K562 (cell line): ENCODE measurements around the gene LAGE3. TPM values are rescaled to one million over a fixed set of nuclear protein-coding genes. Genes with fewer than 3 reads are reported as not detected.
A peak's percentile ranks its signal among the peaks of the same experiment; 100 is the strongest.

Source experiments
- ATF2 ChIP-seq: sonication (generic); formaldehyde crosslinking; IDR thresholded peaks from 2 replicates; pipeline ENCODE4 v1.8.1; 2022; ENCODE audit warnings: missing genetic modification reagents
- ATF7 ChIP-seq: fragments of 450-650 bp; IDR thresholded peaks from 2 replicates; pipeline ENCODE4 v1.7.1; 2014; ENCODE audit warnings: mild to moderate bottlenecking, moderate library complexity
- CBFA2T2 ChIP-seq: fragments of 450-650 bp; conservative IDR thresholded peaks from 2 replicates; pipeline ENCODE4 v1.6.1; 2017; ENCODE audit warnings: mild to moderate bottlenecking
- ELK1 ChIP-seq: sonication (generic); formaldehyde crosslinking; IDR thresholded peaks from 2 replicates; pipeline ENCODE4 v1.8.1; 2022; ENCODE audit warnings: missing genetic modification reagents
- GABPA ChIP-seq: fragments of 200-800 bp; sonication (Bioruptor generic); conservative IDR thresholded peaks from 2 replicates; pipeline ENCODE4 v1.6.1; 2016; ENCODE audit warnings: low read depth, missing genetic modification characterization, missing compliant biosample characterization
- HDAC1 ChIP-seq, 2 experiments: fragments of 450-650 bp; IDR thresholded peaks; 2 replicates each; pipeline ENCODE4 v1.6.1; 2016 to 2017; ENCODE audit warnings: inconsistent platforms in 1 of 2, mild to moderate bottlenecking in 1 of 2, moderate library complexity in 1 of 2
- HMBOX1 ChIP-seq: sonication (generic); IDR thresholded peaks from 2 replicates; pipeline ENCODE4 v1.6.1; 2016
- HMGXB4 ChIP-seq: sonication (generic); formaldehyde crosslinking; IDR thresholded peaks from 2 replicates; pipeline ENCODE4 v1.8.1; 2023; ENCODE audit warnings: mild to moderate bottlenecking, missing genetic modification reagents
- JUNB ChIP-seq: fragments of 450-650 bp; formaldehyde crosslinking; conservative IDR thresholded peaks from 2 replicates; pipeline ENCODE4 v1.4.0; 2020; ENCODE audit warnings: mild to moderate bottlenecking
- KLF10 ChIP-seq: fragments of 250-450 bp; sonication (Bioruptor Pico); IDR thresholded peaks from 2 replicates; pipeline ENCODE4 v1.6.1; 2021; ENCODE audit warnings: matching md5 sums
- MIER1 ChIP-seq: fragments of 450-650 bp; IDR thresholded peaks from 2 replicates; pipeline ENCODE4 v1.6.1; 2016; ENCODE audit warnings: antibody characterized with exemption, mild to moderate bottlenecking, low read depth
- NFRKB ChIP-seq: fragments of 450-650 bp; IDR thresholded peaks from 2 replicates; pipeline ENCODE4 v1.6.1; 2016; ENCODE audit warnings: low read depth
- NR0B1 ChIP-seq: fragments of 450-650 bp; IDR thresholded peaks from one replicate; pipeline ENCODE4 v1.6.1; 2018; ENCODE audit warnings: mild to moderate bottlenecking, moderate library complexity; ENCODE audit not compliant: partially characterized antibody
- PATZ1 ChIP-seq: fragments of 250-450 bp; sonication (Bioruptor Pico); IDR thresholded peaks from 2 replicates; pipeline ENCODE4 v1.5.0; 2020; ENCODE audit warnings: mild to moderate bottlenecking, borderline replicate concordance
- PCBP1 ChIP-seq: fragments of 200-400 bp; formaldehyde crosslinking; IDR thresholded peaks from 2 replicates; pipeline ENCODE4 v1.6.1; 2018; ENCODE audit warnings: mild to moderate bottlenecking, low read depth, low read length; ENCODE audit not compliant: poor library complexity, severe bottlenecking
- SMAD1 ChIP-seq: fragments of 150-350 bp; IDR thresholded peaks from 2 replicates; pipeline ENCODE4 v1.6.1; 2014; ENCODE audit warnings: low read length, low read depth; ENCODE audit not compliant: partially characterized antibody
- ZNF75A ChIP-seq: fragments of 450-650 bp; formaldehyde crosslinking; IDR thresholded peaks from 2 replicates; pipeline ENCODE4 v1.4.0; 2020; ENCODE audit warnings: mild to moderate bottlenecking
- ZNF79 ChIP-seq: fragments of 250-450 bp; sonication (Bioruptor Pico); IDR thresholded peaks from 2 replicates; pipeline ENCODE4 v1.4.0; 2020; ENCODE audit warnings: low read depth, mild to moderate bottlenecking, moderate library complexity
- ZZZ3 ChIP-seq: fragments of 450-650 bp; IDR thresholded peaks from 2 replicates; pipeline ENCODE4 v1.6.1; 2016; ENCODE audit warnings: antibody characterized with exemption, mild to moderate bottlenecking, moderate library complexity
- polyA plus RNA-seq, 8 experiments: library from polyadenylated mRNA; depleted of rRNA in 4 of 8; stranded (reverse) in 5 of 8; unstranded in 3 of 8; fragments of >200 nt; fragmentation: Nextera tagmentation in 2 of 8; fragmentation: Illumina TruSeq in 1 of 8; extraction: Ambion mirVana in 2 of 8; extraction: Trizol in 1 of 8; gene quantifications; 2 replicates each; pipeline versions ENCODE4 v1.2.1 to v1.2.3, GENCODE V29; 2011 to 2014; ENCODE audit warnings: inconsistent platforms in 1 of 8, missing spikeins in 1 of 8
- total RNA-seq, 7 experiments: library from RNA; depleted of rRNA in 6 of 7; stranded (reverse); fragments of >200 nt in 6 of 7; fragmentation: Illumina TruSeq in 2 of 7; extraction: Trizol in 2 of 7; gene quantifications; 2 replicates each; pipeline versions ENCODE4 v1.2.1 to v1.2.3, GENCODE V29; 2011 to 2021; ENCODE audit warnings: low replicate concordance in 1 of 7

LAGE3 gene
- total and polyA plus RNA-seq, 9 of the 15 experiments (the other 6 are each of a cell fraction or from before 2014, with no cell fraction given) = 28.2 to 125 (median 35.8) TPM

- TF ChIP-seq NR0B1 (no peak), JUNB (no peak), HMBOX1 (no peak), MIER1 (no peak), HDAC1 (IDR thresholded peaks at IDR 0.05) (peak in 1 of 2 experiments; percentile 26; a peak in 1 of 4 replicates), NFRKB (no peak), ZNF79 (CRISPR knock-in tag) (no peak), KLF10 (CRISPR knock-in tag) (no peak), ATF2 (CRISPR knock-in tag) (no peak), CBFA2T2 (no peak), ZZZ3 (no peak), PCBP1 (peak; percentile 33), SMAD1 (no peak), HMGXB4 (CRISPR knock-in tag) (0 out of 2 replicates have a peak, but pooled peaks have one; percentile 22), ATF7 (no peak), ZNF75A (CRISPR knock-in tag) (no peak), PATZ1 (no peak), GABPA (no peak), ELK1 (CRISPR knock-in tag) (no peak)
Measured at GRCh38 chrX:154478728-154479622, at the start of gene LAGE3 (continued).
